K562 (cell line): ENCODE measurements around the gene MPHOSPH10.

ENCODE experiments used
- CREBBP ChIP-seq: IDR thresholded peaks from one replicate; pipeline ENCODE4 v1.6.1; 2012; ENCODE audit warnings: low read depth, mild to moderate bottlenecking, control low read depth, inconsistent platforms, low read length
- EP300 ChIP-seq: IDR thresholded peaks from 2 replicates; pipeline ENCODE4 v1.6.1; 2012; ENCODE audit warnings: low read length, improper control_type of control experiment
- GTF2E2 ChIP-seq: fragments of 200-800 bp; sonication (Bioruptor generic); IDR thresholded peaks from 2 replicates; pipeline ENCODE4 v1.6.1; 2016; ENCODE audit warnings: missing genetic modification characterization, missing compliant biosample characterization
- SNRNP70 ChIP-seq: fragments of 200-400 bp; formaldehyde crosslinking; optimal IDR thresholded peaks from 2 replicates; pipeline ENCODE3; 2017; ENCODE audit warnings: low read depth, low read length
- TF ChIP-seq, protein P1 (sequence below), 2 experiments: fragments of 450-650 bp in 1 of 2; sonication (generic) in 1 of 2; formaldehyde crosslinking in 1 of 2; IDR thresholded peaks in 1 of 2; conservative IDR thresholded peaks in 1 of 2; 2 replicates each; pipeline versions ENCODE4 v1.6.1 to v1.8.1; 2016 to 2023; ENCODE audit warnings: mild to moderate bottlenecking in 2 of 2, moderate library complexity in 2 of 2, inconsistent platforms in 1 of 2, missing genetic modification reagents in 1 of 2

DNA sequence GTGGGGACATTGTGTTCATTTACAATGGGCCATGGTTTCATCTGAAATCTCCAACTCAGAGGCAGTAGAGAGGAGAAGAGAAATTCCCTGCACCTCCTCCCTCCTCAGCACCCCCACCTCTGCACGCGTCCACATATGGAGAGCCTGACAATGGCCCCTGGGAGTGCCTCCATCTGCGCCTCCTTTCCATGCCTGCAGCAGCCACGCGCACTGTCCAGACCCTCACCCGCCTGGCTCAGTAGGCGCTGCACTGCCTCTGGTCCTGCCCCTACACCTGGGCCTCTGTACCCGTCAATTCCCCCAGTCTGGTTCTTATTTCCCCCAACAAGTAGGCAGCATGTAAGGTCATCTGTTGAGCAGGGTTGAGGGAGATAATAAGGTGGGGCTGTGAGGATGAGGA is 23.8 kb downstream of the MPHOSPH10 start:
- TF ChIP-seq GTF2E2 (tag), result no peak
- no peak for TF ChIP-seq CREBBP
- no peak for TF ChIP-seq SNRNP70
- TF ChIP-seq, protein P1, sequence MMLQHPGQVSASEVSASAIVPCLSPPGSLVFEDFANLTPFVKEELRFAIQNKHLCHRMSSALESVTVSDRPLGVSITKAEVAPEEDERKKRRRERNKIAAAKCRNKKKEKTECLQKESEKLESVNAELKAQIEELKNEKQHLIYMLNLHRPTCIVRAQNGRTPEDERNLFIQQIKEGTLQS (IDR thresholded peaks at IDR 0.05), result no peak
- TF ChIP-seq, protein P1 (CRISPR knock-in tag; conservative IDR thresholded peaks at IDR 0.05), result no peak
- no peak for TF ChIP-seq EP300
